Measurements from ENCODE around the gene GJB5.

GJB5 gene

DNA sequence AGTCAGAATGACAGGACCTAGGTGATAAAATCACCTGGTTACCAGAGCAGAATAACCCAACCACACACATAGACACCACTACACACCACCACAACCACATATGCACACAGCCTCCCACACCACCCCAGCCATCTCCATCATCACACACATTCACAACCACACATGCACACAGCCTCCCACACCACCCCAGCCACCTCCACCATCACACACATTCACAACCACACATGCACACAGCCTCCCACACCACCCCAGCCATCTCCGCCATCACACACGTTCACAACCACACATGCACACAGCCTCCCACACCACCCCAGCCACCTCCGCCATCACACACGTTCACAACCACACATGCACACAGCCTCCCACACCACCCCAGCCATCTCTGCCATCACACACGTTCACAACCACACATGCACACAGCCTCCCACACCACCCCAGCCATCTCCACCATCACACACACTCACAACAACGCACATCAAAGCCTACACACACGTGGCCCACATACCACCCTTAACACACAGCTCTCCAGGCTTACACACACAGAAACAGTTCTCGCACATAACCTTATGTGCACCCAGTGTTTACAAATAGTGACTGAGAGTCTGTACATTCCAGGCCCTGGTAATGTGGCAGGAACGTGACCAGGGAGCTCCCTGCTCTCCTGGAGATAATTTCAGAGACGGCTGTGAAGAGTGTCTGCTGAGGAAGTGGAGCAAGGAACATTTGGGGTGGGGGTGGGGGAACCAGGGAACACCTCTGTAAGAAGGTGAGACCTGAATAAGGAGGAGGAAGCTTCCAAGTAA, 22.9 kb downstream of the GJB5 start:
- no peak for DNase-seq (ENCODE audit: low spot score)

DNA sequence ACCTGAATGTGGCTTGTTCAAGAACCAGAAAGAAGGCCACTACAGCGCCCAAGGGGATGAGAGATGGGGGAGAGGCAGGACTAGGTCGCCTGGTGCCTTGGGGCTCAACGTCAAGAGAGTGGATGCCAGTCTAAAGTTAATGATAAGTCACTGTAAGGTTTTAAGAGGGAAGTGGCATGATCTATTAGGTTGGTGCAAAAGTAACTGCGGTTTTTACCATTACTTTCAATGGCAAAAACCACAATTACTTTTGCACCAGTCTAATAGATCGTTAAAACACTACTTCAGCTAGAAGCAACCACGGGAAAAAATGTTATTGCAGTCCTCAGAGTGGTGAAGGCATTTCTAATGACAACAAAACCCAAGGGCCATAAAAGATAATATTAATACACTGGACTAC, 23.5 kb downstream of the GJB5 start:
- no peak for DNase-seq (ENCODE audit: low spot score)

DNA sequence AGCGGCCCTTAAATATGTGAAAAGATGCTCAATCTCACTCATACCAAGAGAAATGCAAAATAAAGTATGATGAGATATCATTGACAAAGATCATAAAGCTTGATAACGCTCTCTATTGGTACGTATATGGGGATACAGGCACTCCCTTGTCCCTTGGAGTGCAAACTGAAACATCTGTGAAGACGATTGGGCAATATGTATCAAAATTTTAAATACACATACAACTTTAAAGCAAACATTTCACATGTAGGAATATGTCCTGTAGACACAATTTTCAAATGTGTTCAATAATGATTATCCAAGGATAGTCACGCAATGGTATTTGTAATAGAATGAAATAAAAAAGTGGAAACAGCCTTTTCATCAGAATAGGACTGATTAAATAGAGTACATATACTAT, 24.2 kb downstream of the GJB5 start:
- no peak for DNase-seq (ENCODE audit: low spot score)

DNA sequence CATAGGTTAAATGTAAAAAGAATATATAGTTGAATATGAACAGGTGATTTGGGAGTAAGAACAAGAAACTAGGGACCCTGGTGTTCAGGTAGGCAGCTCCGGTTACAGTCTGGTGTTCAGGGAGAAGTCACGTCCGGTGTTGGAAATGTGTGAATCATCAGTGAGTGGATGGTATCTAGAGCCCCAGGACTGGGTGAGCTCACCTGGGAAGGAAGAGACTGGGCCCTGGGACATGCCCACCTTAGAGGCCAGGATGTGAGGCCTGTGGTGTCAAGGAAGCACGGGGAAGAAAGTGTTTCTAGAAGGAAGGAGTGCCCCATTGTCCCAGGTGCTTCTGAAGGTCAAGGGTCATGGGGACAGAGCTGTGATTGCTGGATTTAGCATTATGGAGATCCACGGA, 24.7 kb downstream of the GJB5 start:
- no peak for DNase-seq (ENCODE audit: low spot score)

DNA sequence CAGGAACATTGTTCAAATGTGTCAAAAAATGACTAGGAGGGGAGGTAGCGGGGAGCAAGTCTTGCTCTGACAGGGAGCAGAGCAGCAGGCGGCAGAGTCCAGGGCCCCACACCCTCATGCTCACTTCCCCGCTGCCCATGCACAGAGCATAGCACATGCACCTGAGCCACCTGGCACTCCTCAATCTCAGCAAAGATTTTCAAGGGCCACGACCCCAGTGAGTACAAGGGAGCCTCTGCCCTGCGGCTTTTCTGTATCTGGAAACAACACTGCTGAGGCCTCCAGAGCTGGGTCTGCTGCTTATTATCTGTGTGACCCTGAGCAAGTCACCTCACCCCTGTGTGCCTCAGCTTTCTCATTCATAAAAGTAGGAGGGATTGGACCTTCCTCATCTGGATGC, 25.1 kb downstream of the GJB5 start:
- DNase-seq (ENCODE audit: low spot score): no peak

DNA sequence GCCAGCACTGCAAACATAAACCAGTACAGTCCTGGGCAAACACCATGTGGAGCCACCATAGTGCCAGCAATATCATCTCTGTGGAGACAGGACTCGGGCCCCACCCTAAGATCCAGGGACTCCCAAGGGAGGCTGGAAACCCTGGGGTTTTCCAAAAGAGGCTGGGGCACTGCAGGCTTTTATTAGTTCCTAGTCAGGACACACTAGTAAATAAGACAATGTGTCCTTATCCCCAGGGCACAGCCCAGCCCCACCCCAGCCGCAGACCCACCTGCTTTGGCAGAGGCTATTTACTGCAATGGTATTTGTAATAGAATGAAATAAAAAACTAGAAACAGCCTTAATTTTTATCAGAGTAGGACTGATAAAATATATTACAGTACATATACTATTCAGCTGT, 25.7 kb downstream of the GJB5 start:
- no peak for DNase-seq (ENCODE audit: low spot score)

DNA sequence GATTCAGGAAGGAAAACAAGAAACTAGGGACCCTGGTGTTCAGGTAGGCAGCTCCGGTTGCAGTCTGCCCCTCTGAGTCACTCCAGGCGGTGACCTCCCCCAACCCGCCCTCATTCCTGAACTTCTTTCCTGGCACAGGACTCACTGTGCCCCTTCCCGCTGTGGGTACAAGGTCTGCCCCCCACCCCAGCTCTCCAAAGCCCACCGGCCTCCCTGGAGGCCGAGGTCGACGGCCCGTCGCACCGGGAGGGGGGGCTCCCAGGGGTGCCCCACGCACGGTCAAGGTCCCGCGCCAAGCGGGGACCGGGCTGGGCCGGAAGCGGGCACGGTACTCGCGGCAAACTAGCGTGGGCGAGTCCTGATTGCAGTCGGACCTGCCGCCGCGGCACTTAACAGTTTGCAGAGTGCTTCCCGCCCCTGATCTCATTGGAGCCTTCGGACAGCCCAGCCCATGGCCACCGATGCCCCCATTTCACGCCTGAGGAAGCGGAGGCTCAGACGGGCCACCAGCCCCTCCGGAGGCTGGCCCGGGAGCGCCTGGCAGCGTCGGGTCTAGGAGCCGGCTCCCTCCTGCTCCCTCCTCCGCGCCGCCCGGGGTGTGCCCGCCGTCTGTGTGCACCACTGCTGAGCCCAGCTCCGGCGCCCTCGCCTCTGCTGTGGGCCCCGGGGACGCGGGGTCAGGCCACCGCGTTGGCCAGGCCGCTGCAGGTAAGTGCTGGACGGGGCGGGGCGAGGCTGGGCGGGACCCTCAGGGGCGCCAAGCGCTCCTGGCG, 26.4 kb downstream of the GJB5 start, which contains the start of gene GJB3:
Gene GJB3, plus strand, starts transcription at position 144 of the 773 bp plus-strand sequence. CDS start 3,549 bp downstream, outside the sequence.
- no peak for DNase-seq (ENCODE audit: low spot score)

DNA sequence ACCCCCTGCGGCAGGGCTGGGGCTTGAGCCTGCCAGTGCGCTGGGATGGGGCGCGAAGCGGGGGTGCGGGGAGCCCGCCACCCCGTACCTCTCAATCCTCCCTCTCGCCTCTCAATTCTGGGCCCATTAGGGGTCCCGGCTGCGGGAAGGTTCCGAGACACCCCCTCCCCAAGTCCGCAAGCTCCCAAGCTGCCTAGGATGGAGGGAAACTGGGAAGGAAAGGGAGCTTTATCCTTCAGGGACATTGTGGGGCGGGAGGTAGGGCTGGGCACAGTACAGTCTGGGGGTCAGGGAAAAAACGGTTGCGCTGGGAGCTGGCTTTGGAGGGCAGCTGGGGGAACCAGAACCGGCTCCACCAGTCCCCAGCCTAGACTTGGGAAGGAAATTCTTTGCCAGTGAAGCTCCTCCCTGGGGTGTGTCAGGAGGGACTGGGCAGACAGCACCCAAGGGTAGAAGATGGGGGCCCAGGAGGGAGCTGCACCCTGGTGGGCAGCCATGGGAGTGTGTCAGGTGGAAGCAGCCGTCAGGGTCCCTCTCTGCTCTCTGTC, 27.1 kb downstream of the GJB5 start:
- DNase-seq (ENCODE audit: low spot score): no peak

DNA sequence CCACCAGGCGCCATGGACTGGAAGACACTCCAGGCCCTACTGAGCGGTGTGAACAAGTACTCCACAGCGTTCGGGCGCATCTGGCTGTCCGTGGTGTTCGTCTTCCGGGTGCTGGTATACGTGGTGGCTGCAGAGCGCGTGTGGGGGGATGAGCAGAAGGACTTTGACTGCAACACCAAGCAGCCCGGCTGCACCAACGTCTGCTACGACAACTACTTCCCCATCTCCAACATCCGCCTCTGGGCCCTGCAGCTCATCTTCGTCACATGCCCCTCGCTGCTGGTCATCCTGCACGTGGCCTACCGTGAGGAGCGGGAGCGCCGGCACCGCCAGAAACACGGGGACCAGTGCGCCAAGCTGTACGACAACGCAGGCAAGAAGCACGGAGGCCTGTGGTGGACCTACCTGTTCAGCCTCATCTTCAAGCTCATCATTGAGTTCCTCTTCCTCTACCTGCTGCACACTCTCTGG, 29.9 kb downstream of the GJB5 start:
- DNase-seq (ENCODE audit: low spot score): no peak

DNA sequence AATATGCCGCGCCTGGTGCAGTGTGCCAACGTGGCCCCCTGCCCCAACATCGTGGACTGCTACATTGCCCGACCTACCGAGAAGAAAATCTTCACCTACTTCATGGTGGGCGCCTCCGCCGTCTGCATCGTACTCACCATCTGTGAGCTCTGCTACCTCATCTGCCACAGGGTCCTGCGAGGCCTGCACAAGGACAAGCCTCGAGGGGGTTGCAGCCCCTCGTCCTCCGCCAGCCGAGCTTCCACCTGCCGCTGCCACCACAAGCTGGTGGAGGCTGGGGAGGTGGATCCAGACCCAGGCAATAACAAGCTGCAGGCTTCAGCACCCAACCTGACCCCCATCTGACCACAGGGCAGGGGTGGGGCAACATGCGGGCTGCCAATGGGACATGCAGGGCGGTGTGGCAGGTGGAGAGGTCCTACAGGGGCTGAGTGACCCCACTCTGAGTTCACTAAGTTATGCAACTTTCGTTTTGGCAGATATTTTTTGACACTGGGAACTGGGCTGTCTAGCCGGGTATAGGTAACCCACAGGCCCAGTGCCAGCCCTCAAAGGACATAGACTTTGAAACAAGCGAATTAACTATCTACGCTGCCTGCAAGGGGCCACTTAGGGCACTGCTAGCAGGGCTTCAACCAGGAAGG, 30.5 kb downstream of the GJB5 start:
- DNase-seq (ENCODE audit: low spot score): no peak

DNA sequence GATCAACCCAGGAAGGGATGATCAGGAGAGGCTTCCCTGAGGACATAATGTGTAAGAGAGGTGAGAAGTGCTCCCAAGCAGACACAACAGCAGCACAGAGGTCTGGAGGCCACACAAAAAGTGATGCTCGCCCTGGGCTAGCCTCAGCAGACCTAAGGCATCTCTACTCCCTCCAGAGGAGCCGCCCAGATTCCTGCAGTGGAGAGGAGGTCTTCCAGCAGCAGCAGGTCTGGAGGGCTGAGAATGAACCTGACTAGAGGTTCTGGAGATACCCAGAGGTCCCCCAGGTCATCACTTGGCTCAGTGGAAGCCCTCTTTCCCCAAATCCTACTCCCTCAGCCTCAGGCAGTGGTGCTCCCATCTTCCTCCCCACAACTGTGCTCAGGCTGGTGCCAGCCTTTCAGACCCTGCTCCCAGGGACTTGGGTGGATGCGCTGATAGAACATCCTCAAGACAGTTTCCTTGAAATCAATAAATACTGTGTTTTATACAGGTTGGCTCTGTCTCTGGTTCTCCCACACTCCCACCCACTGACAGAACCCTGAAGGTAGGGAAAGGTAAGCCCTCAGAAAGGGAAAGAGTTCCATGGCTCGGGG, 31.1 kb downstream of the GJB5 start:
- DNase-seq (ENCODE audit: low spot score): no peak

DNA sequence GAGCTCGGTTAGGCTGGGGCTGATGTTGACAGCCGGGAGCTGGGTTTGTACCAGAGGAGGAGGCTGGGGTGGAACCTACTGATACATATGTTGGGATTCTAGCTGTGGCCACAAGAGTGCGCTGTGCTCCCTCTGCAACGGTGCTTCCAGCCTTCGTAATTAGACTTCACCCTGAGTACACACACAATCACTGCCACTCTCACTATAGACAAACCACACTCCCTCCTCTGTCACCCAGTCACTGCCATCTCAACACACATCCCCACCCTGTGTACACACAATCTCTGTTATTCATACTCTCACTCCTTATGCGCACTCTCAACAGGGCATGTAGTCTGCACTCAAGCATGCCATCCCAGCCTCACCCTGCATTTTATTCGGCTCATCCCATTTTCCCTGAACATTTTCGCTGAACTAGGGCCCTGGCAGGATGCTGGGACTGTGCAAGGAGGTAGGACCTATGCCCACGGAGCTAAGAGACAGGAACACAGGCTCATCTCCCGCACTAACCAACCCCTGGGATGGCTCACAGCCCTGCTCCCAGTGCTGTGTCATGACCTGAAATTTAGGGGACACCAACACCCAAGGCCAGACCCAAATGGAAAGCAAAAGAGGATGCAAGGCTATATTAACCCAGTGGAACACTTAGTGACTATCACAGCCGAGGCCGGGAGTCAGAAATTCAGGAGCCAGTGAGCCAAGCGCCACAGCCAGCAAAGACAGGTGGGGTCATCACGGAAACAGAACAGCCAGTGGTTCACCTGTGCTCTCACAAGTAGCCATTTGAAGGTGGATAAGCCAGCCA, 31.9 kb downstream of the GJB5 start:
- DNase-seq (ENCODE audit: low spot score): peak; percentile 87

DNA sequence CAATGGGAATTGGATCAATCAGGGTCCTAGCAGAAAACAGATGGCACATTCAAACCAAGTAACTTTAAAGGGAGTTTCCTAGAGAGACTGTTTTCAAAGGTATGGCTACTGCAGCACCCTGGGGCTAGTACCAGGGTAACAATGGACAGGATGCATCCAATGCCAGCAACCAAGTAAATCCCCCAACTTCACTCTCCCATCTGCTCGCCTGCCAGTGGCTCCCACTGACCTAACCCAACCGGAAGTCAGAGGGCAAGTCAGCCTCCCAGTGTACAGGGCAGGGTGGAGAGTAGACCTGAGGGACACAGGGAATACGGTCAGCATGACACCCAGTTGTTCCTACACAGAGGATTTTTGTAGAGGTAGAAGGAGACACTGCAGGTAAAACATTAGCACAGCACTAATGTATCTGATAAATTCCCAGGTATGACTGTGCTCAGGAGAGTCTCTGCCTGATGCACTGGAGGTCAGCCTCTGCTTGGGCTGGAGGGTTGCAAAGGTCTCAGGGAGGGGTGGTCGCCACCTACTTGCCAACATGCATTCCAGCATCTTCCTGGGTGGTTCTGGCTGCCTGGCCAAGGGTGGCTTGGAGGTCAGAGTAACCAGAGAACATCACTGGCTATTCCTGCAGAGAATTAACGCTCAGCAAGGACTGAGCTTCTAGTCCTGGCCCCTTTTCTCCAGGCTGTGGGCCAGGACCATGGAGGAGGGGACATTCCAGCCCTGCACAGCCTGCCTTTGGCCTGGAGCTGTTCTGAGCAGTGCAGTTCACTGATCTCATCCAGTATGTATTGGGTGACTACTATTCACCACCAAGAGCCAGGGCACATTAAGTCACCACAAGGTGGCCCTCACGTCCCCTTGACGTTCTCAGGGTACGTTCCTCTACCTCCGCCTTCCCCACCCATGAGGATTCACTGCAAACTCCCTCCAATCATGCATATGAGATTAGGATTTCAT, 32.9 kb downstream of the GJB5 start:
- peak; percentile 56 for DNase-seq (ENCODE audit: low spot score)

DNA sequence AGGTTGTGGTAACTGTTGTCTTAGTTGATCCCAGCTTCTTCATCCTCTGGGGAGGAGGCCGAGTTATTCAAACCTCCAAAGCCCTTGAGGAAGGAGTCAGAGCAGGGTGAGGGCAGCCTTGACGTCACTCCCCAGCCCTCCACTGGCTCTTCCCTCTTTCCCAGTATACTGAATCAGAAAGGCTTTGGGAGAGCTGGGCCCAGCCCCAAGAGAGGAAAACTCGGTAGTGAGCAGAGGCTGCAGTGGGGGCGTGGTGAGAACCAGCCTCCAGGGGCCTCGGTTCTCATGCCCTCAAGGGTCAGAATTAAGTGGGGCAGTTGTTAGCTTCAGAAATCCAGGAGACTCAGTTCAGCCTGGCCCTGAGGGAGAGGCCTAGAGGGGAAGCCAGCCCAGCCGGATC, 36.1 kb downstream of the GJB5 start:
- no peak for DNase-seq (ENCODE audit: low spot score)

DNA sequence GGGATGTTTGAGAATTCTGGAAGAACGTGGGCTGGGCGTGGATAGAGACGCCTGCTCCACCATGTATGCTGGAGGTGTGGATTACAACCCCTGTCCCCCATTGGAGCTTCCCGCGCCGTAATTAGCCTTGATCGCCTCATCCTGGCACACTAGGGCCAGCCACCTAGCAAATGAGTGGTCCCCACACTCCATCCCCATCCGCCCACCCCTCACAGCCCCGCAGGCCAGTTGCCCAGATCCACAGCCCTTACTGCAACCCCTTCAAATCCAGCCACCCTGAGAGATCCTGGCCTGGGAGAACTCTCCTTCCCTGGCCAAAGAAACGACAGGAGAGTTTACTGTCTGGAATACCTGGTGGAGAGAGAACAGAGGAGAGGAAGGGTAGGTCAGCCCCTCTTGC, 37.6 kb downstream of the GJB5 start:
- no peak for DNase-seq (ENCODE audit: low spot score)

DNA sequence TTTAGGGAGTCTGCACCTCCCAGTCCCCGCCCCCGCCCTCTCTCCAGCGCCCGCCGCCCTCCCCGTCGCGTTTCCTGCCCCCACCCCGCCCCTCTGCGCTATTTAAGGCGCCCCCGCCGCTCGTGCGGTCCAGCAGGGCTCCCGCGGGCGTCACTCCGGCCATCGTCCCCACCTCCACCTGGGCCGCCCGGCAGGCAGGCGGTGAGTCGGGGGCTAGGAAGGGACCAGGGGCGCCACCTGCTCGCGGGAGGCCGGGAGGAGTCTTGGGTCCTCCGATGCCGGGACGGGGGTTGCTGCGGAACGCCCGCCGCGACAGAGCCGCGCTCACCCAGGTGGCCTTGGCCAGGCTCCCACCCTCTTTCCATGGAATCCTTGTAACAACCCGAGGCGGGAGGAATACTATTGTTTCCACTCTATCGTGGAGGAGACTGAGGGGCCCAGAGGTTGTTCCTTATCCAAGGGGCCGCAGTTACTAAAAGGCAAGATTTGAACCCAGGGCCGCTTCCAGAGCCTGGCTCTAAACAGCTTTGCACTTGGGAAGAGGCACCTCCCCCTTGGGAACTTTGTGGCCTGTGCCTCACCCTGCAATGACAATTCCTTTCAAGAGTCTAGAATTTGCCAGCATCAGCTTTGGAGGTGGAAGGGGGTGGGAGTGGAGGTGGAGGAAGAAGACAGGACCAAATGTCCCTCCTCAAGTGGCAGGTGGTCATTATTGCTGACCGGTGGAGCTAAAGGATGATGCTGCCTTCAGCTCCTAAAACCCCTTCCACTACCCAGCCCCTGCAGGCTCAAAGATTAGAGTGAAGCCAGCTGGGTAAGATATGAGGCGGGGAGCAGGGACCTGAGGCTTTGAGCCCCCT, 38.3 kb downstream of the GJB5 start, which contains the start of gene GJA4:
Gene GJA4, plus strand, starts transcription at position 132 of the 860 bp plus-strand sequence. CDS start 1,215 bp downstream, outside the sequence.
- DNase-seq (ENCODE audit: low spot score): no peak

DNA sequence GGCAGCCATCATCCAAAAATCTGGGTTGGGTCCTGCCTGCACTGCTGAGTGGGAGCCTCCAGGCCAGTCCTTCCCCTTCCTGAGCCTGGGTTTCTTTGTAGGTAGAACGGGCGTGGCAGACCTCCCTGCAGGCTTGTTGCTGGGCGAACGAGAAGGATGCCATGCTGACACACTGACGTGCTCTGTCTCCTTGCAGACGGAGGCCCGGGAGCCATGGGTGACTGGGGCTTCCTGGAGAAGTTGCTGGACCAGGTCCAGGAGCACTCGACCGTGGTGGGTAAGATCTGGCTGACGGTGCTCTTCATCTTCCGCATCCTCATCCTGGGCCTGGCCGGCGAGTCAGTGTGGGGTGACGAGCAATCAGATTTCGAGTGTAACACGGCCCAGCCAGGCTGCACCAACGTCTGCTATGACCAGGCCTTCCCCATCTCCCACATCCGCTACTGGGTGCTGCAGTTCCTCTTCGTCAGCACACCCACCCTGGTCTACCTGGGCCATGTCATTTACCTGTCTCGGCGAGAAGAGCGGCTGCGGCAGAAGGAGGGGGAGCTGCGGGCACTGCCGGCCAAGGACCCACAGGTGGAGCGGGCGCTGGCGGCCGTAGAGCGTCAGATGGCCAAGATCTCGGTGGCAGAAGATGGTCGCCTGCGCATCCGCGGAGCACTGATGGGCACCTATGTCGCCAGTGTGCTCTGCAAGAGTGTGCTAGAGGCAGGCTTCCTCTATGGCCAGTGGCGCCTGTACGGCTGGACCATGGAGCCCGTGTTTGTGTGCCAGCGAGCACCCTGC, 39.3 kb downstream of the GJB5 start:
- DNase-seq (ENCODE audit: low spot score): no peak

DNA sequence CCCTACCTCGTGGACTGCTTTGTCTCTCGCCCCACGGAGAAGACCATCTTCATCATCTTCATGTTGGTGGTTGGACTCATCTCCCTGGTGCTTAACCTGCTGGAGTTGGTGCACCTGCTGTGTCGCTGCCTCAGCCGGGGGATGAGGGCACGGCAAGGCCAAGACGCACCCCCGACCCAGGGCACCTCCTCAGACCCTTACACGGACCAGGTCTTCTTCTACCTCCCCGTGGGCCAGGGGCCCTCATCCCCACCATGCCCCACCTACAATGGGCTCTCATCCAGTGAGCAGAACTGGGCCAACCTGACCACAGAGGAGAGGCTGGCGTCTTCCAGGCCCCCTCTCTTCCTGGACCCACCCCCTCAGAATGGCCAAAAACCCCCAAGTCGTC, 39.9 kb downstream of the GJB5 start:
- DNase-seq (ENCODE audit: low spot score): no peak

Measured in HuH-7 (cell line).